Stimulated activated naive CD8-positive, alpha-beta T cell treated with anti-CD3 and anti-CD28 coated beads, Interleukin-15, Interleukin-2, amounts not matched to agents 100 U/mL and 50 U/mL, for 24 hours (primary cell): ENCODE results near the gene CAMK2A.

ENCODE experiments used
- ATAC-seq: fragments of 150-1000 bp; cut with Tn5 transposase; one replicate; pipeline ENCODE4 v1.10.0; 2021
- DNase-seq: peaks from one replicate; pipeline ENCODE4 v3.0.0; 2021

CAMK2A gene

GRCh38 chr5:150278916-150279315 lies 10.7 kb downstream of the CAMK2A start:
- ATAC-seq, result no peak

GRCh38 chr5:150278046-150278730 lies 11.4 kb downstream of the CAMK2A start:
- DNase-seq (no peak), ATAC-seq (no peak)

More at GRCh38 chr5:150278916-150279315, 10.7 kb downstream of the CAMK2A start:
- no peak for DNase-seq

GRCh38 chr5:150277043-150277442 lies 12.5 kb downstream of the CAMK2A start:
- no peak for DNase-seq
- no peak for ATAC-seq

GRCh38 chr5:150274811-150275210 lies 14.8 kb downstream of the CAMK2A start:
- DNase-seq (no peak), ATAC-seq (no peak)

GRCh38 chr5:150272531-150272930 lies 17.0 kb downstream of the CAMK2A start:
- DNase-seq (no peak), ATAC-seq (peak; percentile 34)

- no peak for ATAC-seq
- no peak for DNase-seq
These were observed 17.6 kb downstream of the CAMK2A start for GRCh38 chr5:150271923-150272322.

- DNase-seq, result no peak
- ATAC-seq, result no peak
These were observed 18.3 kb downstream of the CAMK2A start for GRCh38 chr5:150271296-150271692.

- no peak for ATAC-seq
These were observed 18.9 kb downstream of the CAMK2A start for GRCh38 chr5:150270541-150271295.

GRCh38 chr5:150266871-150267291 lies 22.7 kb downstream of the CAMK2A start:
- ATAC-seq (no peak), DNase-seq (no peak)

More at GRCh38 chr5:150270541-150271295, 18.9 kb downstream of the CAMK2A start:
- no peak for DNase-seq

GRCh38 chr5:150265870-150266383 lies 23.6 kb downstream of the CAMK2A start:
- ATAC-seq, result no peak
- DNase-seq, result no peak

- ATAC-seq, result no peak
- no peak for DNase-seq
These were observed 24.6 kb downstream of the CAMK2A start for GRCh38 chr5:150264667-150265603.

- no peak for ATAC-seq
- no peak for DNase-seq
These were observed 25.6 kb downstream of the CAMK2A start for GRCh38 chr5:150263801-150264621.

- DNase-seq (no peak), ATAC-seq (no peak)
These were observed 26.2 kb downstream of the CAMK2A start for GRCh38 chr5:150263375-150263775.

- DNase-seq (no peak), ATAC-seq (no peak)
These were observed 27.1 kb downstream of the CAMK2A start for GRCh38 chr5:150262502-150262901.

- ATAC-seq (no peak), DNase-seq (no peak)
These were observed 28.3 kb downstream of the CAMK2A start for GRCh38 chr5:150261231-150261630.

- DNase-seq, result no peak
- ATAC-seq, result no peak
These were observed 31.4 kb downstream of the CAMK2A start for GRCh38 chr5:150258130-150258529.

GRCh38 chr5:150257424-150257823 lies 32.1 kb downstream of the CAMK2A start:
- no peak for ATAC-seq
- no peak for DNase-seq

- DNase-seq, result no peak
- ATAC-seq, result no peak
These were observed 33.0 kb downstream of the CAMK2A start for GRCh38 chr5:150256410-150257064.

- ATAC-seq, result no peak
- DNase-seq, result no peak
These were observed 33.7 kb downstream of the CAMK2A start for GRCh38 chr5:150255659-150256409.

- DNase-seq (no peak), ATAC-seq (no peak)
These were observed 34.8 kb downstream of the CAMK2A start for GRCh38 chr5:150254774-150255173.
